Peyer's patch (tissue), 4 donors: ENCODE results near the gene MYZAP. TPM values are rescaled to one million over a fixed set of nuclear protein-coding genes. Genes with fewer than 3 reads are reported as not detected.

Source experiments
- DNase-seq, 3 donors: peaks; one replicate each; pipeline ENCODE4 v3.0.0-alpha.2; 2017 to 2019
- H3K27ac ChIP-seq, 4 donors: fragments of 200-600 bp; sonication (generic); one replicate each; pipeline ENCODE4 v1.5.1; 2016 to 2019
- H3K27me3 ChIP-seq, 2 donors: fragments of 200-600 bp; sonication (generic); one replicate each; pipeline ENCODE4 v1.5.1; 2019
- H3K36me3 ChIP-seq, 3 donors: fragments of 200-600 bp; sonication (generic); one replicate each; pipeline ENCODE4 v1.5.1; 2016 to 2019
- H3K4me1 ChIP-seq, 4 donors: fragments of 200-600 bp; sonication (generic); one replicate each; pipeline ENCODE4 v1.5.1; 2016 to 2019
- H3K4me3 ChIP-seq, 4 donors: fragments of 200-600 bp; sonication (generic); 1 replicate in 3 of 4; 2 replicates in 1 of 4; pipeline ENCODE4 v1.5.1; 2016 to 2019; ENCODE audit warnings: mild to moderate bottlenecking in 1 of 4
- H3K9me3 ChIP-seq, 4 donors: fragments of 200-600 bp; sonication (generic); one replicate each; pipeline ENCODE4 v1.5.1; 2016 to 2019; ENCODE audit warnings: mild to moderate bottlenecking in 1 of 4
- CTCF ChIP-seq, 6 experiments: fragments of 450-650 bp in 4 of 6; fragments of 200-600 bp in 2 of 6; sonication (generic) in 1 of 6; IDR thresholded peaks; one replicate each; pipeline ENCODE4 v1.5.1; 2017 to 2019; ENCODE audit warnings: antibody characterized with exemption in 6 of 6, mild to moderate bottlenecking in 3 of 6, moderate library complexity in 1 of 6
- POLR2A ChIP-seq, 2 donors: fragments of 450-650 bp; IDR thresholded peaks; one replicate each; pipeline ENCODE4 v1.5.1; 2017; ENCODE audit warnings: antibody characterized with exemption in 2 of 2, mild to moderate bottlenecking in 2 of 2, moderate library complexity in 2 of 2
- total RNA-seq, 4 donors: library from RNA; depleted of rRNA; stranded (reverse); fragments of >200 nt; gene quantifications; one replicate each; pipeline ENCODE4 v1.1.0, GENCODE V29; 2016

Gene MYZAP
- total RNA-seq, 4 donors from 2014 or later = 2.5 to 36.3 (median 17.4) TPM

GRCh38 chr15:57703387-57703786, 111.7 kb downstream of the MYZAP start:
- H3K4me3 ChIP-seq = no peak overlapping the region
- peaks cover 0 to 11% (median 0%) of the 10 kb centered on the region in 4 donors for H3K4me1 ChIP-seq
- no peaks in the 10 kb centered on the region for H3K36me3 ChIP-seq
- DNase-seq = no peak
- H3K27ac ChIP-seq = no peak overlapping the region
- no peaks in the 10 kb centered on the region for H3K9me3 ChIP-seq
- no peak for TF ChIP-seq POLR2A (IDR thresholded peaks at IDR 0.05)
- TF ChIP-seq CTCF (IDR thresholded peaks at IDR 0.05) = no peak
- H3K27me3 ChIP-seq = no peaks in the 10 kb centered on the region

- H3K9me3 ChIP-seq = no peaks in the 10 kb centered on the region
- DNase-seq = no peak
- peaks cover 0 to 4% (median 0%) of the 10 kb centered on the region in 3 donors for H3K36me3 ChIP-seq
- H3K4me3 ChIP-seq = no peak overlapping the region
- TF ChIP-seq CTCF (IDR thresholded peaks at IDR 0.05) (no peak), POLR2A (IDR thresholded peaks at IDR 0.05) (no peak)
- no peaks in the 10 kb centered on the region for H3K27me3 ChIP-seq
- no peak overlapping the region for H3K27ac ChIP-seq
- peaks cover 0 to 20% (median 0%) of the 10 kb centered on the region in 4 donors for H3K4me1 ChIP-seq
Measured at GRCh38 chr15:57704441-57704840, 112.7 kb downstream of the MYZAP start.

GRCh38 chr15:57705746-57706404, 114.2 kb downstream of the MYZAP start:
- peaks cover 0 to 26% (median 0%) of the 10 kb centered on the region in 4 donors for H3K4me1 ChIP-seq
- peak overlapping the region; percentile 91 to 95 (median 92) for H3K27ac ChIP-seq
- TF ChIP-seq CTCF (IDR thresholded peaks at IDR 0.05) (no peak), POLR2A (IDR thresholded peaks at IDR 0.05) (no peak)
- no peaks in the 10 kb centered on the region for H3K27me3 ChIP-seq
- H3K4me3 ChIP-seq = peak overlapping the region; percentile 89 to 99 (median 92)
- no peak for DNase-seq
- H3K9me3 ChIP-seq = no peaks in the 10 kb centered on the region
- H3K36me3 ChIP-seq = peaks cover 0 to 18% (median 0%) of the 10 kb centered on the region in 3 donors

GRCh38 chr15:57706405-57707209, 114.9 kb downstream of the MYZAP start, which contains the start of gene POLR2M:
TSS of gene POLR2M (plus strand) at chr15:57706714. CDS start at chr15:57706843, 129 bp downstream.
- TF ChIP-seq CTCF (IDR thresholded peaks at IDR 0.05) (no peak), POLR2A (IDR thresholded peaks at IDR 0.05) (peak; percentile 54 to 68)
- DNase-seq = peak; percentile 90 to 98 (median 92)
- Histone ChIP-seq H3K27me3 (no peaks in the 10 kb centered on the region), H3K4me1 (peaks cover 0 to 26% (median 0%) of the 10 kb centered on the region in 4 donors), H3K36me3 (peaks cover 0 to 26% (median 0%) of the 10 kb centered on the region in 3 donors), H3K27ac (peak within 1 kb of the TSS; percentile 91 to 95 (median 92)), H3K9me3 (no peaks in the 10 kb centered on the region), H3K4me3 (peak within 1 kb of the TSS; percentile 89 to 99 (median 92))

GRCh38 chr15:57708047-57708446, 116.3 kb downstream of the MYZAP start:
- peak overlapping the region in 3 of 4 donors; percentile 89 to 99 (median 92) for H3K4me3 ChIP-seq

More at GRCh38 chr15:57708047-57708446, 116.3 kb downstream of the MYZAP start:
- Histone ChIP-seq H3K9me3 (no peaks in the 10 kb centered on the region), H3K27ac (peak overlapping the region in 1 of 4 donors; percentile 91), H3K4me1 (peaks cover 0 to 26% (median 0%) of the 10 kb centered on the region in 4 donors), H3K27me3 (no peaks in the 10 kb centered on the region), H3K36me3 (peaks cover 0 to 40% (median 0%) of the 10 kb centered on the region in 3 donors)
- no peak for DNase-seq
- no peak for TF ChIP-seq CTCF (IDR thresholded peaks at IDR 0.05)
- no peak for TF ChIP-seq POLR2A (IDR thresholded peaks at IDR 0.05)
